Measurements from ENCODE around the gene CABCOCO1. TPM values are rescaled to one million over a fixed set of nuclear protein-coding genes. Genes with fewer than 3 reads are reported as not detected.

The CABCOCO1 gene
- total RNA-seq, 1 experiment from 2014 or later, result not detected

DNA sequence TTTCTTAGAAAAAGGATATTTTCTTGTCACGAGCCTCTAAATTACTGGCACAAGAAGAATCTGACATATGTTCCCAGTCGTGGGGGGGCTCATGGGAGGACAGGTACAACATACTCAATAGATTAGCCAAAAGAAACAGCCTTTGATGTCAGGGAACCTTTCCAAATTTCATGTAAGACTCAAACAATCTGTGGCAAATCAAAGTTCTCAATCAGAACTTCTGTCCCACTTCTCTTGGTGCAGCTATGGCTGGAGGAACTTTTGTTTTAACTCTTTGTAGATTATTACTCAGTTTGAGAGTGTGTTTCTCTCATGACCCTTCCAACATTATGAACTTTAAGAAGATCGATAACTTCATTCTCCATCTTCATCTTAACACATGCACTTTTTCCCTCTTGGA lies 124.4 kb downstream of the CABCOCO1 start:
- DNase-seq (ENCODE audit: low spot score), result no peak
- TF ChIP-seq, protein P1, sequence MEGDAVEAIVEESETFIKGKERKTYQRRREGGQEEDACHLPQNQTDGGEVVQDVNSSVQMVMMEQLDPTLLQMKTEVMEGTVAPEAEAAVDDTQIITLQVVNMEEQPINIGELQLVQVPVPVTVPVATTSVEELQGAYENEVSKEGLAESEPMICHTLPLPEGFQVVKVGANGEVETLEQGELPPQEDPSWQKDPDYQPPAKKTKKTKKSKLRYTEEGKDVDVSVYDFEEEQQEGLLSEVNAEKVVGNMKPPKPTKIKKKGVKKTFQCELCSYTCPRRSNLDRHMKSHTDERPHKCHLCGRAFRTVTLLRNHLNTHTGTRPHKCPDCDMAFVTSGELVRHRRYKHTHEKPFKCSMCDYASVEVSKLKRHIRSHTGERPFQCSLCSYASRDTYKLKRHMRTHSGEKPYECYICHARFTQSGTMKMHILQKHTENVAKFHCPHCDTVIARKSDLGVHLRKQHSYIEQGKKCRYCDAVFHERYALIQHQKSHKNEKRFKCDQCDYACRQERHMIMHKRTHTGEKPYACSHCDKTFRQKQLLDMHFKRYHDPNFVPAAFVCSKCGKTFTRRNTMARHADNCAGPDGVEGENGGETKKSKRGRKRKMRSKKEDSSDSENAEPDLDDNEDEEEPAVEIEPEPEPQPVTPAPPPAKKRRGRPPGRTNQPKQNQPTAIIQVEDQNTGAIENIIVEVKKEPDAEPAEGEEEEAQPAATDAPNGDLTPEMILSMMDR (conservative IDR thresholded peaks at IDR 0.05; ENCODE audit: low read depth, low read length), result no peak
- TF ChIP-seq EZH2 (IDR thresholded peaks at IDR 0.05; ENCODE audit: borderline replicate concordance, low read depth, low read length, poor library complexity, severe bottlenecking), result no peak
- BruUV-seq (replicated peaks), result no TSS peak
- peaks cover 6% of the 10 kb centered on the region for H3K4me1 ChIP-seq (ENCODE audit: insufficient read depth, low read length, poor library complexity, severe bottlenecking)
- ChIA-PET CTCF (no interaction called here), POLR2A (ENCODE audit: low non-redundant PET) (no interaction called here)
- no peaks in the 10 kb centered on the region for H3K9me3 ChIP-seq (ENCODE audit: low read depth, low read length, poor library complexity, severe bottlenecking)
- H3K36me3 ChIP-seq (ENCODE audit: insufficient read depth, low read length, poor library complexity, severe bottlenecking), result no peaks in the 10 kb centered on the region
- H3K4me3 ChIP-seq (ENCODE audit: low read depth, low read length, poor library complexity, severe bottlenecking), result no peak overlapping the region
- intact Hi-C loops (cut with micrococcal nuclease; ENCODE audit: unreplicated experiment), result no loop called here
- H3K27me3 ChIP-seq (replicated peaks; ENCODE audit: insufficient read depth, low read depth, low read length, poor library complexity), result no peaks in the 10 kb centered on the region
- no peak overlapping the region for H3K27ac ChIP-seq (ENCODE audit: low read depth, low read length, poor library complexity, severe bottlenecking)

DNA sequence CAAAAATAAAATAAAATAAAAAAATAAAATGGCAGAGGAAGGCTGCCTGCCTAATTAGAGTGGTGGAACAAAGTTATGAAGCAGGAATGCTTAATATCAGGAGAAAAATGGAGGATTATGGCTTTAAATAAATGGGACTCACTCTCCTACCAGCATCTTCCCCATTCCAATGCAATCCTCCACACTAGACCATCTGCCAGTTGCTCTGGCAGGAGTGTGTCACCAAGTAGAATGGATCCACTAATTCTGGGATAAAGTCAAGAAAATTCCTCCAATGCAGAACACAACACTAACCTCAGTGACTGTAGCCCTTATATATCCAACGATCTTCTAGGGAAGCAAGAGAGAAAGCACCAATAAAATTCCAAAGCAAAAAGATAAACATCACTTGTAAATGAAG lies 126.3 kb downstream of the CABCOCO1 start:
- no peak overlapping the region for H3K4me3 ChIP-seq (ENCODE audit: low read depth, low read length, poor library complexity, severe bottlenecking)
- no peaks in the 10 kb centered on the region for H3K9me3 ChIP-seq (ENCODE audit: low read depth, low read length, poor library complexity, severe bottlenecking)
- BruUV-seq (replicated peaks), result no TSS peak
- DNase-seq (ENCODE audit: low spot score), result no peak
- ChIA-PET POLR2A (ENCODE audit: low non-redundant PET) (no interaction called here), CTCF (no interaction called here)
- TF ChIP-seq, protein P1 (conservative IDR thresholded peaks at IDR 0.05; ENCODE audit: low read depth, low read length), result no peak
- no peak for TF ChIP-seq EZH2 (IDR thresholded peaks at IDR 0.05; ENCODE audit: borderline replicate concordance, low read depth, low read length, poor library complexity, severe bottlenecking)
- no peaks in the 10 kb centered on the region for H3K36me3 ChIP-seq (ENCODE audit: insufficient read depth, low read length, poor library complexity, severe bottlenecking)
- H3K27me3 ChIP-seq (replicated peaks; ENCODE audit: insufficient read depth, low read depth, low read length, poor library complexity), result no peaks in the 10 kb centered on the region
- intact Hi-C loops (cut with micrococcal nuclease; ENCODE audit: unreplicated experiment), result no loop called here
- peaks cover 11% of the 10 kb centered on the region for H3K4me1 ChIP-seq (ENCODE audit: insufficient read depth, low read length, poor library complexity, severe bottlenecking)
- no peak overlapping the region for H3K27ac ChIP-seq (ENCODE audit: low read depth, low read length, poor library complexity, severe bottlenecking)

DNA sequence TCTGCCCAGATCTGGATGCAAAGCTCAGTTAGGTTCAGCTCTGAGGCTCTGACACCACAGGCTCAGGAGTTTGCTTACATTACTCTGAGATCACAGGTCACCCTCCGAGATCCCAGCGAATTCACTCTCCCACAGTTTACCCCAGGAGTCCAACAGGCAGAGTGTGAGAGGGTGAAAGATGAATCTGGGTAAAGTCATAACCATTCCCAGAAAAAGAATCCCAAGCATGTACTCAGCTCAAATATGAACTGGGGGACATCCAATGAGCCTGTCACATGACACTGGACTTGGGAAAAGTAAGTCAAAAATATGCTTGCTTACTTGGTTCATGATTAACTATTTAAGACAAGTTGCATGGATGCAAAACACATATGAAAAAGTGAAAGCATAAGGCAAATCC lies 128.5 kb downstream of the CABCOCO1 start:
- Histone ChIP-seq H3K9me3 (ENCODE audit: low read depth, low read length, poor library complexity, severe bottlenecking) (no peaks in the 10 kb centered on the region), H3K27me3 (replicated peaks; ENCODE audit: insufficient read depth, low read depth, low read length, poor library complexity) (no peaks in the 10 kb centered on the region), H3K27ac (ENCODE audit: low read depth, low read length, poor library complexity, severe bottlenecking) (no peak overlapping the region), H3K4me3 (ENCODE audit: low read depth, low read length, poor library complexity, severe bottlenecking) (no peak overlapping the region), H3K36me3 (ENCODE audit: insufficient read depth, low read length, poor library complexity, severe bottlenecking) (no peaks in the 10 kb centered on the region), H3K4me1 (ENCODE audit: insufficient read depth, low read length, poor library complexity, severe bottlenecking) (peaks cover 15% of the 10 kb centered on the region)
- POLR2A ChIA-PET (ENCODE audit: low non-redundant PET), result no interaction called here
- intact Hi-C loops (cut with micrococcal nuclease; ENCODE audit: unreplicated experiment), result no loop called here
- DNase-seq (ENCODE audit: low spot score), result no peak
- CTCF ChIA-PET, result no interaction called here
- TF ChIP-seq, protein P1 (conservative IDR thresholded peaks at IDR 0.05; ENCODE audit: low read depth, low read length), result no peak
- TF ChIP-seq EZH2 (IDR thresholded peaks at IDR 0.05; ENCODE audit: borderline replicate concordance, low read depth, low read length, poor library complexity, severe bottlenecking), result no peak
- BruUV-seq (replicated peaks), result no TSS peak

All from A673 (cell line).